SH-SY5Y (cell line): ENCODE measurements around the gene USE1.

ENCODE experiments used
- GATA2 ChIP-seq: IDR thresholded peaks from 2 replicates; pipeline ENCODE4 v1.6.1; 2011; ENCODE audit warnings: mild to moderate bottlenecking, low read depth, low read length
- GATA3 ChIP-seq: IDR thresholded peaks from 2 replicates; pipeline ENCODE4 v1.6.1; 2011; ENCODE audit warnings: low read depth, mild to moderate bottlenecking, low read length, moderate library complexity

DNA sequence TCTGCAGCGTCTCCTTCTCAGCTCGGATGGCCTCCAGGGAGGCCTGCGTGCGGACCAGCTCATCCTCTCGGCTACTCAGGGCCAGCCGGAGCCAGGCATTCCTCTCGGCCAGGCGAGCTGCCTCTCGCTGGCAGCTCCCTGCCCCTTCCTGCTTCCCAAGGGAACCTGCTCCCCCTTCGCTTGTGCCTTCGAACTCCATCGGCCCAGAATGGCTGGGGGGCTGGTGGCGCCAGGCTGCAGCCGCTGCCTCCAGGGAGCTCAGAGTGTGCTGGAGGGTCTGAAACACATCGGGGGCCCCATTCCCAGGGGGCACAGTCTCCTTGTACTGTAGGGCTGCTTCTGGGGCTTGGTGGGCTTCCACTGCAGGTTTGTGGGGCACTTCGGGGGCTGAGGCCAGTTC is 47.4 kb downstream of the USE1 start:
- TF ChIP-seq GATA2 (no peak), GATA3 (no peak)
